T-helper 1 cell treated with Interleukin-12 subunit alpha and Interleukin-12 subunit beta and Interleukin-4 antibody, amounts not matched to agents 30 μg/mL and 1 μg/mL, for 36 hours (primary cell): ENCODE data around the gene NMNAT2.

Experiments
- H3K27ac Mint-ChIP-seq: one replicate; pipeline ENCODE4 v1.8.0; 2021; ENCODE audit warnings: mild to moderate bottlenecking, mixed read lengths
- H3K27me3 Mint-ChIP-seq: one replicate; pipeline ENCODE4 v1.8.0; 2021; ENCODE audit warnings: low read depth, mixed read lengths
- H3K36me3 Mint-ChIP-seq: one replicate; pipeline ENCODE4 v1.8.0; 2021; ENCODE audit warnings: low read depth, mixed read lengths
- H3K4me1 Mint-ChIP-seq: one replicate; pipeline ENCODE4 v1.8.0; 2021; ENCODE audit warnings: low read depth, mixed read lengths
- H3K4me3 Mint-ChIP-seq: one replicate; pipeline ENCODE4 v1.8.0; 2021; ENCODE audit warnings: mild to moderate bottlenecking, moderate library complexity, mixed read lengths
- H3K9me3 Mint-ChIP-seq: one replicate; pipeline ENCODE4 v1.8.0; 2021; ENCODE audit warnings: mixed read lengths

NMNAT2 gene

DNA sequence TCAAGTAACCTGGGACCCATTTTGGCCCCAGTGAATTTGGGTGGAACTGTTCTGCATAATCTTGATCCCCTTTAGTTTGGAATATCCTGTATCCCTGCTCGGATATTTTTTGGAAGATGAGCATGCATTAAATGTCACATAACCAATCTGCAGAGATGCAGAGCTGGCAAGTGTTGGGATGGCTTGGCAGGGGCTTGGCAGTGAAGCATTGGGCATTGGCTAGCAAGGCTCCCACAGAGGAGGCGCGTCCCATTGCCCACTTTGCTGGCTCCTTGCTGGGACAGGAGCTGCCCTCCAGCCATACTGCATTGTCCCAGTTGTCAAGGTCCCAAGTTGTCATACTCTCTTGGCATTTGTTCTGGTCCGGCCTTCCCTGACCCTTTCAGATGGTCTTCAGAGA is 202.2 kb downstream of the NMNAT2 start:
- Mint-ChIP-seq H3K27me3 (peaks cover 27% of the 10 kb centered on the region), H3K36me3 (no peaks in the 10 kb centered on the region), H3K4me3 (no peak overlapping the region), H3K27ac (no peak overlapping the region), H3K9me3 (no peaks in the 10 kb centered on the region), H3K4me1 (peaks cover 14% of the 10 kb centered on the region)

- peaks cover 27% of the 10 kb centered on the region for H3K27me3 Mint-ChIP-seq
- no peaks in the 10 kb centered on the region for H3K9me3 Mint-ChIP-seq
- no peak overlapping the region for H3K4me3 Mint-ChIP-seq
- H3K4me1 Mint-ChIP-seq = peaks cover 14% of the 10 kb centered on the region
- H3K27ac Mint-ChIP-seq = no peak overlapping the region
- H3K36me3 Mint-ChIP-seq = no peaks in the 10 kb centered on the region
Observed at GRCh38 chr1:183215076-183215720, 203.0 kb downstream of the NMNAT2 start.

- no peaks in the 10 kb centered on the region for H3K36me3 Mint-ChIP-seq
- no peak overlapping the region for H3K4me3 Mint-ChIP-seq
- no peak overlapping the region for H3K27ac Mint-ChIP-seq
- no peaks in the 10 kb centered on the region for H3K9me3 Mint-ChIP-seq
- H3K27me3 Mint-ChIP-seq = peaks cover 27% of the 10 kb centered on the region
- peaks cover 9% of the 10 kb centered on the region for H3K4me1 Mint-ChIP-seq
Observed at GRCh38 chr1:183214021-183214970, 203.9 kb downstream of the NMNAT2 start.

GRCh38 chr1:183212870-183213269 is 205.3 kb downstream of the NMNAT2 start:
- Mint-ChIP-seq H3K36me3 (no peaks in the 10 kb centered on the region), H3K4me1 (no peaks in the 10 kb centered on the region), H3K4me3 (no peak overlapping the region), H3K27me3 (peaks cover 27% of the 10 kb centered on the region), H3K9me3 (no peaks in the 10 kb centered on the region), H3K27ac (no peak overlapping the region)

DNA sequence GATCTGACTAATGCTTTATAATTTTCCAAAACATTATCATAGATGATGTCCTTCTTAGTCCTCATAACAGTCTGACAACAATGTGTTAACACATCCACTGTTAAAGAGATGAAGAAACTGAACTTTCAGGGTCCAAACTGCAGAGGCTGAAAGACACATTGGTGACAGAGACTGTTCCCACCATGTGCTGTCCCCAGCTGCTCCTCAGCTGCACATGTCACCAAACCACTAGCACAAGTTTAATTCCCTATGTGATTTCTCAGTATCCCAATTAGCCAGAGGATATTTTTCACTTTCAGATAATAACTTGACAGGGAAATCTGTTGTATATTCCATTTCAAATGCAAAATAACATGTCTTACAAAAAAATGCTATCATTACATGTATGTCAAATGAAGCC is 207.5 kb downstream of the NMNAT2 start:
- H3K9me3 Mint-ChIP-seq = no peaks in the 10 kb centered on the region
- H3K4me1 Mint-ChIP-seq = no peaks in the 10 kb centered on the region
- no peak overlapping the region for H3K4me3 Mint-ChIP-seq
- H3K27ac Mint-ChIP-seq = no peak overlapping the region
- H3K36me3 Mint-ChIP-seq = no peaks in the 10 kb centered on the region
- H3K27me3 Mint-ChIP-seq = peaks cover 17% of the 10 kb centered on the region

GRCh38 chr1:183209533-183210158 is 208.5 kb downstream of the NMNAT2 start:
- Mint-ChIP-seq H3K27ac (no peak overlapping the region), H3K27me3 (peaks cover 17% of the 10 kb centered on the region), H3K9me3 (no peaks in the 10 kb centered on the region), H3K4me3 (no peak overlapping the region), H3K4me1 (no peaks in the 10 kb centered on the region), H3K36me3 (no peaks in the 10 kb centered on the region)

DNA sequence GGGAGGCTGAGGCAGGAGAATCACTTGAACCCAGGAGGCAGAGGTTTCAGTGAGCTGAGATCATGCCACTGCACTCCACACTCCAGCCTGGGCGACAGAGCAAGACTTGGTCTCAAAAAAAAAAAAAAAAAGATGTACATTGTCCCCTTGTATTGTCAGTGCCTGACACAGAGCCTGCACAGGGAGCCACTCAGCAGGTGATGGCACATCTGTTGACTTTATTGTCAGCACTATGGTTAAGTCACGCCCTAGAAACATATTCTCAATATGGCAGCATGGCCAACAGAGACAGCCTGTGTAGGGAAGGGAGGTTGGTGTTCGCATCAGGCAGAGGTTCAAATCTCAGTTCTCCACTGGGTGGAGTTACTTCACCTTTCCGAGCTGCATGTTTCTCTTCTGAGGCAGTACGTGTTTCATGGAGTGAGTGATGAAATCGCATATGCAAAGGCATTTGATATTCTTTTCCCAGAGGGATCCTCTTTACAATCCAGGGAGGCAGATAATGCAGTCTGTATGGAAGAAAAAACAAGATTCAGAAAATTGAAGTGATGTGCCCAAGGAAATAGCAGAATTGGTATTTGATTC is 211.6 kb downstream of the NMNAT2 start:
- Mint-ChIP-seq H3K9me3 (no peaks in the 10 kb centered on the region), H3K4me1 (no peaks in the 10 kb centered on the region), H3K27ac (no peak overlapping the region), H3K4me3 (no peak overlapping the region), H3K36me3 (no peaks in the 10 kb centered on the region), H3K27me3 (peaks cover 10% of the 10 kb centered on the region)

- no peak overlapping the region for H3K4me3 Mint-ChIP-seq
- H3K4me1 Mint-ChIP-seq = no peaks in the 10 kb centered on the region
- H3K36me3 Mint-ChIP-seq = no peaks in the 10 kb centered on the region
- peaks cover 17% of the 10 kb centered on the region for H3K27me3 Mint-ChIP-seq
- no peaks in the 10 kb centered on the region for H3K9me3 Mint-ChIP-seq
- no peak overlapping the region for H3K27ac Mint-ChIP-seq
Observed at GRCh38 chr1:183205196-183205781, 212.9 kb downstream of the NMNAT2 start.

GRCh38 chr1:183203094-183203493 is 215.1 kb downstream of the NMNAT2 start:
- no peaks in the 10 kb centered on the region for H3K9me3 Mint-ChIP-seq
- peaks cover 17% of the 10 kb centered on the region for H3K27me3 Mint-ChIP-seq
- H3K36me3 Mint-ChIP-seq = no peaks in the 10 kb centered on the region
- no peak overlapping the region for H3K4me3 Mint-ChIP-seq
- H3K4me1 Mint-ChIP-seq = no peaks in the 10 kb centered on the region
- H3K27ac Mint-ChIP-seq = no peak overlapping the region

GRCh38 chr1:183200451-183200850 is 217.7 kb downstream of the NMNAT2 start:
- no peak overlapping the region for H3K4me3 Mint-ChIP-seq
- no peaks in the 10 kb centered on the region for H3K9me3 Mint-ChIP-seq
- H3K36me3 Mint-ChIP-seq = no peaks in the 10 kb centered on the region
- peaks cover 2% of the 10 kb centered on the region for H3K4me1 Mint-ChIP-seq
- peaks cover 29% of the 10 kb centered on the region for H3K27me3 Mint-ChIP-seq
- H3K27ac Mint-ChIP-seq = no peak overlapping the region

DNA sequence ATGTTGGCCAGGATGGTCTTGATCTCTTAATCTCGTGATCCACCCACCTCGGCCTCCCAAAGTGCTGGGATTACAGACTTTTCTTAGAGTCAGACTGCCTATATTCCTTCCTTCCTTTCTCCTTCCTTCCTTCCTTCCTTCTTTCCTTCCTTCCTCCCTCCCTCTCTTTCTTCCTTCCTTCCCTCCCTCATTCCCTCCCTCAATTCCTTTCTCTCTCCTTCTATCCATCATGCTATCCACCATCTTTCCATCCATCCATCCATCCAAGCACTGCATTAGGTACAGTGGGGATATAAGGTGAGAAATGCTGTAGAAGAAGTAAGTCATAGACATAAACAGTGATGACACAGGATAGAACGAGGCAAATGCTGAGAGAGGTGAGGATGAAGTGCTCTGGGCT is 218.9 kb downstream of the NMNAT2 start:
- peaks cover 29% of the 10 kb centered on the region for H3K27me3 Mint-ChIP-seq
- no peaks in the 10 kb centered on the region for H3K36me3 Mint-ChIP-seq
- no peak overlapping the region for H3K27ac Mint-ChIP-seq
- H3K4me1 Mint-ChIP-seq = peaks cover 12% of the 10 kb centered on the region
- no peak overlapping the region for H3K4me3 Mint-ChIP-seq
- no peaks in the 10 kb centered on the region for H3K9me3 Mint-ChIP-seq

DNA sequence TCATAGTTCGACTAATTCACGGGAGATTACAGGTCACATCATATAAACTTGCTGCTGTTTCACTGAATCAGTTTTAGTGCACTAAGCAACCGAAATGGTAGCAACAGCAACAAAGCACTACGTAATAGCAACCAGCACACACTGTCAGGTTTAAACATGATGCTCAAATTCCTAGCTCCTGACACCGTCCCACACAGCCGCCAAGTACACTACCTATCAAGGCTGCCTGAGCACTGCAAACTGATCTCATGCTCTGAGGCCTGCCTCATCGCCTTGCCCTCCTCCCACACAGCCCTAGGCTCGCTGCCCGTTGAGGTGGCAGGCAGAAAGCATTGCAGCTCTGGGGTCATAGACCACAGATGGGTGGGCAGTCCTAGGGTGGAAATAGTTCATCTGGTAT is 219.7 kb downstream of the NMNAT2 start:
- Mint-ChIP-seq H3K27me3 (peaks cover 33% of the 10 kb centered on the region), H3K4me1 (peaks cover 15% of the 10 kb centered on the region), H3K36me3 (no peaks in the 10 kb centered on the region), H3K4me3 (no peak overlapping the region), H3K9me3 (no peaks in the 10 kb centered on the region), H3K27ac (no peak overlapping the region)
